PC-3 (cell line): ENCODE results near the gene IGFBP1. TPM values are rescaled to one million over a fixed set of nuclear protein-coding genes. Genes with fewer than 3 reads are reported as not detected.

ENCODE experiments used
- ATAC-seq: fragments of 200-7000 bp; cut with Tn5 transposase; 2 replicates; pipeline ENCODE4 v1.9.1; 2020; ENCODE audit warnings: mild to moderate bottlenecking, moderate library complexity
- BruUV-seq: library from RNA; stranded (reverse); fragments of 400-500 nt; replicated peaks from 2 replicates; lab custom pipeline; 2021; lab: Mats Ljungman, UMichigan
- CTCF ChIA-PET: fragments of 300-600 bp; sonication (Branson Sonifier 250); formaldehyde crosslinking; loops from one replicate; lab custom pipeline; 2022; ENCODE audit warnings: antibody characterized with exemption; lab: Charles Lee
- POLR2A ChIA-PET: fragments of 300-600 bp; sonication (Branson Sonifier 250); formaldehyde crosslinking; loops from one replicate; lab custom pipeline; 2022; ENCODE audit warnings: antibody characterized with exemption; ENCODE audit not compliant: unreplicated experiment; lab: Charles Lee
- DNase-seq: peaks from one replicate; pipeline ENCODE4 v3.0.0-alpha.2; 2015
- H2AFZ ChIP-seq: fragments of 300-600 bp; sonication (generic); 2 replicates; pipeline ENCODE4 v1.6.0; 2016; ENCODE audit warnings: antibody characterized with exemption, low read length
- H3F3A ChIP-seq: fragments of 300-600 bp; sonication (generic); one replicate; pipeline ENCODE4 v1.6.0; 2017; ENCODE audit warnings: antibody characterized with exemption, low read length, control low read depth, mild to moderate bottlenecking; ENCODE audit not compliant: unreplicated experiment
- H3K27ac ChIP-seq: fragments of 300-600 bp; sonication (generic); 2 replicates; pipeline ENCODE4 v1.5.1; 2016; ENCODE audit warnings: mild to moderate bottlenecking, low read length
- H3K27me3 ChIP-seq: fragments of 300-600 bp; sonication (generic); 2 replicates; pipeline ENCODE4 v1.6.1; 2016; ENCODE audit warnings: low read length, mixed read lengths
- H3K36me3 ChIP-seq: fragments of 300-600 bp; sonication (generic); 2 replicates; pipeline ENCODE4 v1.6.1; 2016; ENCODE audit warnings: low read depth, mixed run types, low read length, mixed read lengths
- H3K4me1 ChIP-seq: fragments of 300-600 bp; sonication (generic); 2 replicates; pipeline ENCODE4 v1.5.1; 2016; ENCODE audit warnings: low read length; ENCODE audit not compliant: insufficient read depth
- H3K4me2 ChIP-seq: fragments of 300-600 bp; sonication (generic); 2 replicates; pipeline ENCODE4 v1.6.0; 2016; ENCODE audit warnings: low read length
- H3K4me3 ChIP-seq: fragments of 300-600 bp; sonication (generic); 2 replicates; pipeline ENCODE4 v1.5.1; 2016; ENCODE audit warnings: mild to moderate bottlenecking, low read length, mixed read lengths
- H3K79me2 ChIP-seq: fragments of 300-600 bp; sonication (generic); 2 replicates; pipeline ENCODE4 v1.6.1; 2017; ENCODE audit warnings: low read length, mixed read lengths
- H3K9ac ChIP-seq: fragments of 300-600 bp; sonication (generic); 2 replicates; pipeline ENCODE4 v1.6.0; 2016; ENCODE audit warnings: mild to moderate bottlenecking, low read length
- H3K9me2 ChIP-seq: fragments of 300-600 bp; sonication (generic); replicated peaks from 2 replicates; pipeline ENCODE4 v1.6.1; 2016; ENCODE audit warnings: mixed run types, low read length, mixed read lengths
- H3K9me3 ChIP-seq: fragments of 300-600 bp; sonication (generic); 2 replicates; pipeline ENCODE4 v1.6.1; 2016; ENCODE audit warnings: low read length, mixed read lengths
- H4K20me1 ChIP-seq: fragments of 300-600 bp; sonication (generic); 2 replicates; pipeline ENCODE4 v1.6.1; 2016; ENCODE audit warnings: low read length, mixed read lengths
- EZH2 ChIP-seq: fragments of 300-600 bp; sonication (generic); IDR thresholded peaks from one replicate; pipeline ENCODE4 v1.6.1; 2017; ENCODE audit warnings: antibody characterized with exemption, mild to moderate bottlenecking, low read length; ENCODE audit not compliant: unreplicated experiment
- EZH2phosphoT487 ChIP-seq: fragments of 300-600 bp; sonication (generic); IDR thresholded peaks from 2 replicates; pipeline ENCODE4 v1.6.1; 2018; ENCODE audit warnings: mild to moderate bottlenecking, antibody characterized with exemption, low read length, borderline replicate concordance
- intact Hi-C: fragments of 100-400 bp; cut with micrococcal nuclease; formaldehyde crosslinking; loops from 2 replicates; pipeline ENCODE4 v1.9.0; 2023
- total RNA-seq: library from RNA; depleted of rRNA; stranded (reverse); fragments of >200 nt; gene quantifications from 2 replicates; pipeline ENCODE4 v1.2.3, GENCODE V29; 2014
- TF ChIP-seq, protein P1 (sequence below): fragments of 300-600 bp; sonication (generic); conservative IDR thresholded peaks from 2 replicates; pipeline ENCODE4 v1.5.1; 2017; ENCODE audit warnings: antibody characterized with exemption, low read depth, mild to moderate bottlenecking, low read length

Gene IGFBP1
- total RNA-seq, 1 experiment from 2014 or later, result 1.5 TPM

- POLR2A ChIA-PET, result no interaction called here
- H2AFZ ChIP-seq, result no peak overlapping the region
These were observed 15.9 kb upstream of the IGFBP1 start for GRCh38 chr7:45872116-45873034.

DNA sequence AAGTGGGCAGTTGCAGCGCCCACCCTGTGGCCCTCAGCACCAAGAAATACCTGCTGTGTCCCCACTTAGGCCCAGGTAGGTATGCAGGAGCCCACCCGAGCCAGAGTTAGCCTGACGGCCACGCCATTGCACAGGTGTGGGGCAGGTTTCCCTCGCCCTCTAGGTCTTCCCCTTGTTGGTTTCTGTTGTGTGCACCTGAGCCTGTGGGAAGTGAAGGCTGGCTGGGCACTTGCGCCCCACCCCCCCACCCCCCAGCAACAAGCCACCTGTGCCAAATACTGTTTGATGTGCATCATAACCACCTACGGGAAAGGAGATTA lies 15.3 kb upstream of the IGFBP1 start, which contains the start of gene CCDC201:
CCDC201 (minus strand) TSS at position 48 of the 320 bp plus-strand sequence. CDS start 75 bp downstream, outside the sequence.
- H2AFZ ChIP-seq, result no peak within 1 kb of the TSS

More at GRCh38 chr7:45872116-45873034, 15.9 kb upstream of the IGFBP1 start:
- no peak overlapping the region for H3K27ac ChIP-seq
- H3K4me1 ChIP-seq, result peaks cover 41% of the 10 kb centered on the region
- no peaks in the 10 kb centered on the region for H3K9me2 ChIP-seq
- ATAC-seq (no peak), DNase-seq (peak; percentile 45)
- TF ChIP-seq EZH2, result no peak
- TF ChIP-seq, protein P1, sequence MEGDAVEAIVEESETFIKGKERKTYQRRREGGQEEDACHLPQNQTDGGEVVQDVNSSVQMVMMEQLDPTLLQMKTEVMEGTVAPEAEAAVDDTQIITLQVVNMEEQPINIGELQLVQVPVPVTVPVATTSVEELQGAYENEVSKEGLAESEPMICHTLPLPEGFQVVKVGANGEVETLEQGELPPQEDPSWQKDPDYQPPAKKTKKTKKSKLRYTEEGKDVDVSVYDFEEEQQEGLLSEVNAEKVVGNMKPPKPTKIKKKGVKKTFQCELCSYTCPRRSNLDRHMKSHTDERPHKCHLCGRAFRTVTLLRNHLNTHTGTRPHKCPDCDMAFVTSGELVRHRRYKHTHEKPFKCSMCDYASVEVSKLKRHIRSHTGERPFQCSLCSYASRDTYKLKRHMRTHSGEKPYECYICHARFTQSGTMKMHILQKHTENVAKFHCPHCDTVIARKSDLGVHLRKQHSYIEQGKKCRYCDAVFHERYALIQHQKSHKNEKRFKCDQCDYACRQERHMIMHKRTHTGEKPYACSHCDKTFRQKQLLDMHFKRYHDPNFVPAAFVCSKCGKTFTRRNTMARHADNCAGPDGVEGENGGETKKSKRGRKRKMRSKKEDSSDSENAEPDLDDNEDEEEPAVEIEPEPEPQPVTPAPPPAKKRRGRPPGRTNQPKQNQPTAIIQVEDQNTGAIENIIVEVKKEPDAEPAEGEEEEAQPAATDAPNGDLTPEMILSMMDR, result peak; percentile 65
- CTCF ChIA-PET, result no interaction called here
- H3K27me3 ChIP-seq, result no peaks in the 10 kb centered on the region
- no peak overlapping the region for H3K4me3 ChIP-seq
- H3K4me2 ChIP-seq, result no peak overlapping the region
- intact Hi-C loops, result no loop called here
- H3K9ac ChIP-seq, result no peak overlapping the region
- BruUV-seq, result no TSS peak
- H3F3A ChIP-seq, result no peaks in the 10 kb centered on the region
- H3K9me3 ChIP-seq, result no peaks in the 10 kb centered on the region
- no peaks in the 10 kb centered on the region for H3K79me2 ChIP-seq
- H4K20me1 ChIP-seq, result no peaks in the 10 kb centered on the region
- no peaks in the 10 kb centered on the region for H3K36me3 ChIP-seq

More for the DNA sequence above, 15.3 kb upstream of the IGFBP1 start, which contains the start of gene CCDC201:
- Histone ChIP-seq H3K27me3 (no peaks in the 10 kb centered on the region), H4K20me1 (no peaks in the 10 kb centered on the region), H3K27ac (no peak within 1 kb of the TSS), H3K9me2 (no peaks in the 10 kb centered on the region), H3K4me1 (peaks cover 41% of the 10 kb centered on the region), H3K9ac (no peak within 1 kb of the TSS), H3K79me2 (no peaks in the 10 kb centered on the region), H3F3A (no peaks in the 10 kb centered on the region), H3K4me2 (no peak within 1 kb of the TSS), H3K4me3 (no peak within 1 kb of the TSS), H3K9me3 (no peaks in the 10 kb centered on the region), H3K36me3 (no peaks in the 10 kb centered on the region)
- no peak for ATAC-seq
- ChIA-PET CTCF (interaction anchor here (0.7 kb wide), 1 partner anchor 9 kb away, joined by 3 read pairs; no protein-coding TSS in a partner anchor), POLR2A (no interaction called here)
- BruUV-seq, result no TSS peak
- TF ChIP-seq EZH2 (no peak), EZH2phosphoT487 (no peak)
- TF ChIP-seq, protein P1, result no peak
- intact Hi-C loops, result no loop called here
- DNase-seq, result no peak
